HEK293 (cell line): ENCODE results near the gene OR2A14.

Experiments used
- CTCF ChIP-seq: fragments of 450-650 bp; formaldehyde crosslinking; IDR thresholded peaks from 2 replicates; pipeline ENCODE4 v1.5.1; 2016; ENCODE audit warnings: missing biosample characterization, missing genetic modification characterization
- ELK4 ChIP-seq: IDR thresholded peaks from 2 replicates; pipeline ENCODE4 v1.6.1; 2011; ENCODE audit warnings: mild to moderate bottlenecking, low read depth, low read length, borderline replicate concordance
- YY1 ChIP-seq: fragments of 450-650 bp; formaldehyde crosslinking; IDR thresholded peaks from 2 replicates; pipeline ENCODE4 v1.5.1; 2018; ENCODE audit warnings: missing biosample characterization, missing genetic modification characterization
- ZBTB17 ChIP-seq: fragments of 450-650 bp; formaldehyde crosslinking; IDR thresholded peaks from 2 replicates; pipeline ENCODE4 v1.5.1; 2016; ENCODE audit warnings: missing biosample characterization, missing genetic modification characterization
- ZBTB21 ChIP-seq: fragments of 450-650 bp; formaldehyde crosslinking; IDR thresholded peaks from 2 replicates; pipeline ENCODE4 v1.5.1; 2017; ENCODE audit warnings: missing biosample characterization, missing genetic modification characterization
- ZFP3 ChIP-seq: fragments of 450-650 bp; formaldehyde crosslinking; IDR thresholded peaks from 2 replicates; pipeline ENCODE4 v1.5.1; 2016; ENCODE audit warnings: low read depth, missing biosample characterization, missing genetic modification characterization
- ZNF10 ChIP-seq: fragments of 450-650 bp; formaldehyde crosslinking; IDR thresholded peaks from 2 replicates; pipeline ENCODE4 v1.5.1; 2017; ENCODE audit warnings: missing biosample characterization, missing genetic modification characterization
- ZNF133 ChIP-seq: fragments of 450-650 bp; formaldehyde crosslinking; IDR thresholded peaks from 2 replicates; pipeline ENCODE4 v1.5.1; 2016; ENCODE audit warnings: missing biosample characterization, missing genetic modification characterization
- ZNF157 ChIP-seq: fragments of 450-650 bp; formaldehyde crosslinking; IDR thresholded peaks from 2 replicates; pipeline ENCODE4 v1.5.1; 2016; ENCODE audit warnings: missing biosample characterization, missing genetic modification characterization
- ZNF521 ChIP-seq: fragments of 450-650 bp; formaldehyde crosslinking; IDR thresholded peaks from 2 replicates; pipeline ENCODE4 v1.5.1; 2017; ENCODE audit warnings: missing biosample characterization, mild to moderate bottlenecking, missing genetic modification characterization
- TF ChIP-seq, protein P1 (sequence below): fragments of 450-650 bp; formaldehyde crosslinking; IDR thresholded peaks from 2 replicates; pipeline ENCODE4 v1.5.1; 2017; ENCODE audit warnings: missing biosample characterization, missing genetic modification characterization

DNA sequence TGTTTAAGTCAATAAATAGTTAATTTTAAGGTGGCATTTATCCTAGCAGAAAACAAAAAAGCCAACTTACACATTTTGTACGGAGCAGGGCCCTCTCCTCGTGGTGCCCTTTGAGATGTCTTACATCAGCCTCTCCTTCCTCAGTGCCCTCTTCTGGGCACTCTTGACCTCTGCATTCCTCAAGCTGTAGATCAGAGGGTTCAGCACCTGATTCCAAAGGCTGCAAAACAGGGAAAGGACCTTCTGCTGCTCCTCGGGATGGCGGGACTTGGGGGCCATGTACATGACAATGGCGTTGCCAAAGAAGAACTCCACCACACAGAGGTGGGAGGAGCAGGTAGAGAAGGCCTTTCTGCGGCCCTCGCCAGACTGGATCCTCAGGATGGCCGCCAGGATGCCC is 4.6 kb upstream of the OR2A14 start:
- TF ChIP-seq ELK4 = no peak
- no peak for TF ChIP-seq ZNF157
- no peak for TF ChIP-seq CTCF (tag by site-specific recombination)
- no peak for TF ChIP-seq ZFP3 (tag by site-specific recombination)
- TF ChIP-seq ZNF133 = no peak
- TF ChIP-seq ZNF521 (tag by site-specific recombination) = no peak
- TF ChIP-seq ZBTB21 = no peak
- TF ChIP-seq ZNF10 = no peak
- TF ChIP-seq ZBTB17 (tag by site-specific recombination) = no peak
- TF ChIP-seq, protein P1, sequence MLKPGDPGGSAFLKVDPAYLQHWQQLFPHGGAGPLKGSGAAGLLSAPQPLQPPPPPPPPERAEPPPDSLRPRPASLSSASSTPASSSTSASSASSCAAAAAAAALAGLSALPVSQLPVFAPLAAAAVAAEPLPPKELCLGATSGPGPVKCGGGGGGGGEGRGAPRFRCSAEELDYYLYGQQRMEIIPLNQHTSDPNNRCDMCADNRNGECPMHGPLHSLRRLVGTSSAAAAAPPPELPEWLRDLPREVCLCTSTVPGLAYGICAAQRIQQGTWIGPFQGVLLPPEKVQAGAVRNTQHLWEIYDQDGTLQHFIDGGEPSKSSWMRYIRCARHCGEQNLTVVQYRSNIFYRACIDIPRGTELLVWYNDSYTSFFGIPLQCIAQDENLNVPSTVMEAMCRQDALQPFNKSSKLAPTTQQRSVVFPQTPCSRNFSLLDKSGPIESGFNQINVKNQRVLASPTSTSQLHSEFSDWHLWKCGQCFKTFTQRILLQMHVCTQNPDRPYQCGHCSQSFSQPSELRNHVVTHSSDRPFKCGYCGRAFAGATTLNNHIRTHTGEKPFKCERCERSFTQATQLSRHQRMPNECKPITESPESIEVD (tag by site-specific recombination) = no peak
- TF ChIP-seq YY1 (tag by site-specific recombination) = no peak
